B cell (primary cell): ENCODE data around the gene TRHDE. TPM values are rescaled to one million over a fixed set of nuclear protein-coding genes. Genes with fewer than 3 reads are reported as not detected.

ENCODE experiments used
- ATAC-seq: fragments of 200-7000 bp; cut with Tn5 transposase; one replicate; pipeline ENCODE4 v1.10.0; 2021; ENCODE audit warnings: low read depth, mild to moderate bottlenecking, moderate number of reproducible peaks, moderate library complexity
- CTCF ChIA-PET: fragments of 350-600 bp; sonication (Branson Sonifier 250); formaldehyde crosslinking; loops from one replicate; lab custom pipeline; 2021; ENCODE audit warnings: antibody characterized with exemption, inconsistent platforms; lab: Charles Lee
- POLR2A ChIA-PET: fragments of 350-600 bp; sonication (Branson Sonifier 250); formaldehyde crosslinking; loops from one replicate; lab custom pipeline; 2021; ENCODE audit warnings: antibody characterized with exemption; lab: Charles Lee
- DNase-seq: peaks from one replicate; pipeline ENCODE4 v3.0.0; 2013
- H2AFZ ChIP-seq: 2 replicates; pipeline ENCODE4 v1.6.1; 2012; ENCODE audit warnings: mild to moderate bottlenecking, low read depth, low read length; ENCODE audit not compliant: insufficient read depth, poor library complexity, severe bottlenecking
- H3K27ac ChIP-seq, 2 donors: 1 replicate in 1 of 2; 2 replicates in 1 of 2; pipeline ENCODE4 v1.5.1; 2012 to 2013; ENCODE audit warnings: low read length in 2 of 2, mild to moderate bottlenecking in 2 of 2, moderate library complexity in 1 of 2
- H3K27me3 ChIP-seq, 4 experiments: fragments of 200-600 bp in 1 of 4; sonication (generic) in 1 of 4; replicated peaks in 1 of 4; 1 replicate in 2 of 4; 2 replicates in 2 of 4; pipeline versions ENCODE4 v1.6.1 to v1.7.0; 2013 to 2016; ENCODE audit warnings: low read length in 3 of 4, mild to moderate bottlenecking in 2 of 4, mixed read lengths in 1 of 4, moderate library complexity in 1 of 4; ENCODE audit not compliant: insufficient read depth in 4 of 4, control insufficient read depth in 3 of 4; ENCODE audit errors: control extremely low read depth in 1 of 4
- H3K36me3 ChIP-seq, 2 experiments: replicated peaks in 1 of 2; 1 replicate in 1 of 2; 2 replicates in 1 of 2; pipeline versions ENCODE4 v1.6.1 to v1.7.1; 2013; ENCODE audit warnings: low read length in 1 of 2; ENCODE audit not compliant: insufficient read depth in 2 of 2, control insufficient read depth in 1 of 2; ENCODE audit errors: control extremely low read depth in 1 of 2, extremely low read depth in 1 of 2
- H3K4me1 ChIP-seq, 2 donors: fragments of 200-600 bp in 1 of 2; sonication (generic) in 1 of 2; 1 replicate in 1 of 2; 2 replicates in 1 of 2; pipeline versions ENCODE4 v1.5.1 to v1.6.1; 2013 to 2017; ENCODE audit warnings: low read length in 2 of 2; ENCODE audit not compliant: control insufficient read depth in 2 of 2, insufficient read depth in 2 of 2
- H3K4me2 ChIP-seq: replicated peaks from 2 replicates; pipeline ENCODE3; 2012; ENCODE audit warnings: mild to moderate bottlenecking, low read depth, low read length; ENCODE audit not compliant: poor library complexity, severe bottlenecking
- H3K4me3 ChIP-seq, 5 experiments: fragments of 200-600 bp in 1 of 5; sonication (generic) in 1 of 5; 1 replicate in 3 of 5; 2 replicates in 2 of 5; pipeline versions ENCODE4 v1.5.1 to v1.7.0; 2011 to 2016; ENCODE audit warnings: low read length in 4 of 5, mild to moderate bottlenecking in 4 of 5, low read depth in 2 of 5, control low read depth in 1 of 5, moderate library complexity in 1 of 5; ENCODE audit not compliant: insufficient read depth in 1 of 5; ENCODE audit errors: control extremely low read depth in 1 of 5, extremely low read depth in 1 of 5
- H3K79me2 ChIP-seq: fragments of 200-600 bp; sonication (generic); one replicate; pipeline ENCODE4 v1.6.0; 2016; ENCODE audit warnings: low read length; ENCODE audit not compliant: control insufficient read depth, insufficient read depth
- H3K9ac ChIP-seq: fragments of 200-600 bp; sonication (generic); 2 replicates; pipeline ENCODE4 v1.6.1; 2017; ENCODE audit warnings: mild to moderate bottlenecking, low read length, moderate library complexity
- H3K9me3 ChIP-seq, 3 donors: one replicate each; pipeline versions ENCODE4 v1.6.1 to v1.7.1; 2013; ENCODE audit warnings: low read length in 2 of 3; ENCODE audit not compliant: control insufficient read depth in 2 of 3, insufficient read depth in 1 of 3; ENCODE audit errors: control extremely low read depth in 1 of 3
- H4K20me1 ChIP-seq: 2 replicates; pipeline ENCODE4 v1.6.0; 2012; ENCODE audit warnings: mild to moderate bottlenecking, low read length; ENCODE audit not compliant: insufficient read depth, control insufficient read depth, poor library complexity, severe bottlenecking
- H3K27ac Mint-ChIP-seq: one replicate; pipeline ENCODE4 v1.8.0; 2021; ENCODE audit warnings: mixed read lengths
- H3K27me3 Mint-ChIP-seq: one replicate; pipeline ENCODE4 v1.8.0; 2021; ENCODE audit warnings: mixed read lengths
- H3K4me1 Mint-ChIP-seq: one replicate; pipeline ENCODE4 v1.8.0; 2021; ENCODE audit warnings: mixed read lengths
- H3K4me3 Mint-ChIP-seq: one replicate; pipeline ENCODE4 v1.8.0; 2021; ENCODE audit warnings: mixed read lengths
- H3K9me3 Mint-ChIP-seq: one replicate; pipeline ENCODE4 v1.8.0; 2022; ENCODE audit warnings: mixed read lengths; ENCODE audit not compliant: insufficient read depth
- EZH2 ChIP-seq: IDR thresholded peaks from 2 replicates; pipeline ENCODE4 v1.6.1; 2012; ENCODE audit warnings: borderline replicate concordance, low read depth, mild to moderate bottlenecking, moderate library complexity, low read length; ENCODE audit not compliant: insufficient read depth, poor library complexity, severe bottlenecking
- WGBS: methylation state at CpG from one replicate; pipeline ENCODE4 v1.1.5; 2013; ENCODE audit warnings: missing lambda C conversion rate; ENCODE audit not compliant: insufficient coverage; 5-methylcytosine and 5-hydroxymethylcytosine counted together
- intact Hi-C: fragments of 100-400 bp; cut with micrococcal nuclease; formaldehyde crosslinking; loops from one replicate; pipeline ENCODE4 v1.10.0; 2022
- polyA plus RNA-seq: library from polyadenylated mRNA; depleted of rRNA; stranded (reverse); fragments of >200 nt; gene quantifications from 2 replicates; pipeline ENCODE4 v1.2.3, GENCODE V29; 2012
- total RNA-seq, 2 donors: library from RNA; stranded (reverse); fragments of 120-200 nt in 1 of 2; gene quantifications; 1 replicate in 1 of 2; 2 replicates in 1 of 2; pipeline versions ENCODE4 v1.2.3 to v1.2.4, GENCODE V29; 2013 to 2022
- TF ChIP-seq, protein P1 (sequence below): fragments of 200-600 bp; IDR thresholded peaks from one replicate; pipeline ENCODE4 v1.8.0; 2022; ENCODE audit warnings: antibody characterized with exemption, mild to moderate bottlenecking

The TRHDE gene
- total and polyA plus RNA-seq, 2 donors (not counting 1 experiment from before 2014, with no cell fraction given) = not detected

DNA sequence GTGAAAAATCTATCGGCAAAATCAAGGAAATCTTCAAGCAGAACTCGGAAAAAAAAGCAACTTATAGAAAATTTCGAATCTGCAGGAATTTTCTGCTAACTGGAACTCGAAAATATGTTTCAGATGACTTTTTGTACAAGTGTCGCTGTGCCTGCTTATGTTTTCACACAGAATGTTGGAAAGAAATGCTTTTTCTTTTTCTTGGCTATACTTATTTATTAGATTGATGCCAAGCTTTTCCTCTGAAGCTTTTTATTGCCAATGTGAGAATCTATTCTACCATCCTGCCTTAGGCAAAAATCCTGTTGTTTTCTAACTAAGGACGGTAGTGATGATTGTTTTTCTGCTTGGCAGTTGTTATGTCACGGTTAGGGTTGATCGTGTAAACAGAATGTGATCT lies 65.8 kb downstream of the TRHDE start:
- intact Hi-C loops = no loop called here
- Histone ChIP-seq H3K4me1 (no peaks in the 10 kb centered on the region), H3K27me3 (no peaks in the 10 kb centered on the region), H3K4me3 (no peak overlapping the region), H3K27ac (no peak overlapping the region), H3K9me3 (no peaks in the 10 kb centered on the region), H3K4me2 (no peak overlapping the region), H3K79me2 (no peaks in the 10 kb centered on the region), H3K36me3 (no peaks in the 10 kb centered on the region), H4K20me1 (no peaks in the 10 kb centered on the region), H2AFZ (no peak overlapping the region), H3K9ac (no peak overlapping the region)
- TF ChIP-seq EZH2 = no peak
- TF ChIP-seq, protein P1, sequence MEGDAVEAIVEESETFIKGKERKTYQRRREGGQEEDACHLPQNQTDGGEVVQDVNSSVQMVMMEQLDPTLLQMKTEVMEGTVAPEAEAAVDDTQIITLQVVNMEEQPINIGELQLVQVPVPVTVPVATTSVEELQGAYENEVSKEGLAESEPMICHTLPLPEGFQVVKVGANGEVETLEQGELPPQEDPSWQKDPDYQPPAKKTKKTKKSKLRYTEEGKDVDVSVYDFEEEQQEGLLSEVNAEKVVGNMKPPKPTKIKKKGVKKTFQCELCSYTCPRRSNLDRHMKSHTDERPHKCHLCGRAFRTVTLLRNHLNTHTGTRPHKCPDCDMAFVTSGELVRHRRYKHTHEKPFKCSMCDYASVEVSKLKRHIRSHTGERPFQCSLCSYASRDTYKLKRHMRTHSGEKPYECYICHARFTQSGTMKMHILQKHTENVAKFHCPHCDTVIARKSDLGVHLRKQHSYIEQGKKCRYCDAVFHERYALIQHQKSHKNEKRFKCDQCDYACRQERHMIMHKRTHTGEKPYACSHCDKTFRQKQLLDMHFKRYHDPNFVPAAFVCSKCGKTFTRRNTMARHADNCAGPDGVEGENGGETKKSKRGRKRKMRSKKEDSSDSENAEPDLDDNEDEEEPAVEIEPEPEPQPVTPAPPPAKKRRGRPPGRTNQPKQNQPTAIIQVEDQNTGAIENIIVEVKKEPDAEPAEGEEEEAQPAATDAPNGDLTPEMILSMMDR = no peak
- no peak overlapping the region for H3K27ac Mint-ChIP-seq
- ATAC-seq (no peak), DNase-seq (no peak)
- H3K27me3 Mint-ChIP-seq = no peaks in the 10 kb centered on the region
- CTCF ChIA-PET = no interaction called here
- POLR2A ChIA-PET = no interaction called here
- 88% methylated on average over 6 of the region's 8 CpGs for whole genome bisulfite sequencing
- H3K9me3 Mint-ChIP-seq = no peaks in the 10 kb centered on the region
- no peak overlapping the region for H3K4me3 Mint-ChIP-seq
- no peaks in the 10 kb centered on the region for H3K4me1 Mint-ChIP-seq

DNA sequence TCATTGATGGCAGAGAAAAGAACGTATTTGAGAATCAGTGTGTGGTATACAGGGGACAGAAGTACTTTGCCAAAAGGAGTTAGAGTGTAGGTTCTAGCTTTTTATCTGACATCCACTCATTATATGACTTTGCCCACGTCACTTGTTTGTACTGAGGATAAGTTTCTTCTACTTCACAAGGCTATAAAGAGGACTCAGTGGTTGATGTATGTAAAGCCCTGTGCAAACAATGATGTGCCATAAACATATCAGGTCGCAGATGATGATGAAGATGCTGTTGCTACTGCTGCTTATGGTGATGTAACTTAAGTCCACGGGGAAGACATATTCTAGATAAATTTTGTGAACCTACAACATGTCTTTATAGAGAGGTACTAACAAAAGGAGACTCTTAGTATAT lies 66.3 kb downstream of the TRHDE start:
- Mint-ChIP-seq H3K4me1 (no peaks in the 10 kb centered on the region), H3K4me3 (no peak overlapping the region), H3K27ac (no peak overlapping the region), H3K27me3 (no peaks in the 10 kb centered on the region), H3K9me3 (no peaks in the 10 kb centered on the region)
- 100% methylated on average over 1 of the region's 4 CpGs for WGBS
- intact Hi-C loops = no loop called here
- Histone ChIP-seq H3K4me2 (no peak overlapping the region), H3K27ac (no peak overlapping the region), H4K20me1 (no peaks in the 10 kb centered on the region), H2AFZ (no peak overlapping the region), H3K27me3 (no peaks in the 10 kb centered on the region), H3K36me3 (no peaks in the 10 kb centered on the region), H3K79me2 (no peaks in the 10 kb centered on the region), H3K9me3 (no peaks in the 10 kb centered on the region), H3K9ac (no peak overlapping the region), H3K4me3 (no peak overlapping the region), H3K4me1 (no peaks in the 10 kb centered on the region)
- TF ChIP-seq, protein P1 = no peak
- TF ChIP-seq EZH2 = no peak
- ChIA-PET CTCF (no interaction called here), POLR2A (no interaction called here)
- no peak for ATAC-seq
- DNase-seq = no peak
